ENCODE measurements around the gene ICAM5. TPM values are rescaled to one million over a fixed set of nuclear protein-coding genes. Genes with fewer than 3 reads are reported as not detected.
A peak's percentile ranks its signal among the peaks of the same experiment; 100 is the strongest.

Gene ICAM5
- total and polyA plus RNA-seq, 4 donors, result 1.4 to 3.7 (median 2.5) TPM

DNA sequence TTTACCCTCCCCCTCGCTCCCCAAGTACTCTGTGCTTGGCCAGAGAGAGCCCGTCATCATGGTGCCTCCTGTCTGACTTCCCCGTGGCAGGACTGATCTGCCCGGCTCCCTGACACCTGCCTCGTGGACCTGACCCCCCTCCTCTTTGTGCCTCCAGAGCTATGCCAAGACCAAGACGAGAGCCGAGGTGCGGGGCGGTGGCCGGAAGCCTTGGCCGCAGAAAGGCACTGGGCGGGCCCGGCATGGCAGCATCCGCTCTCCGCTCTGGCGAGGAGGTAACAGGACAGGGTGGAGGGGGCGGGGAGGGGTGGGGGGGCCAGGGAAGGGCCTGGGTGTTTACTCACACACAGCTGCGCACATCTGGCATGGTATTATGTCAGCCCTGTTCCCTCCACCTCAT, 33.2 kb upstream of the ICAM5 start:
- DNase-seq (ENCODE audit: low read depth in 4 of 6, low spot score in 6 of 6), result no peak
- Histone ChIP-seq H3K27ac (ENCODE audit: low read depth, low read length) (no peak overlapping the region), H3K4me1 (ENCODE audit: control insufficient read depth, insufficient read depth, low read length) (peaks cover 13% of the 10 kb centered on the region), H3K27me3 (ENCODE audit: control insufficient read depth, insufficient read depth, low read length) (no peaks in the 10 kb centered on the region), H3K4me3 (ENCODE audit: low read depth, low read length) (no peak overlapping the region), H3K36me3 (ENCODE audit: control insufficient read depth, insufficient read depth, low read length) (peaks cover 67% of the 10 kb centered on the region), H3K9me3 (ENCODE audit: control insufficient read depth, insufficient read depth, low read length) (no peaks in the 10 kb centered on the region)
- 93% methylated on average over 16 of the region's 18 CpGs for WGBS (ENCODE audit: insufficient coverage)

DNA sequence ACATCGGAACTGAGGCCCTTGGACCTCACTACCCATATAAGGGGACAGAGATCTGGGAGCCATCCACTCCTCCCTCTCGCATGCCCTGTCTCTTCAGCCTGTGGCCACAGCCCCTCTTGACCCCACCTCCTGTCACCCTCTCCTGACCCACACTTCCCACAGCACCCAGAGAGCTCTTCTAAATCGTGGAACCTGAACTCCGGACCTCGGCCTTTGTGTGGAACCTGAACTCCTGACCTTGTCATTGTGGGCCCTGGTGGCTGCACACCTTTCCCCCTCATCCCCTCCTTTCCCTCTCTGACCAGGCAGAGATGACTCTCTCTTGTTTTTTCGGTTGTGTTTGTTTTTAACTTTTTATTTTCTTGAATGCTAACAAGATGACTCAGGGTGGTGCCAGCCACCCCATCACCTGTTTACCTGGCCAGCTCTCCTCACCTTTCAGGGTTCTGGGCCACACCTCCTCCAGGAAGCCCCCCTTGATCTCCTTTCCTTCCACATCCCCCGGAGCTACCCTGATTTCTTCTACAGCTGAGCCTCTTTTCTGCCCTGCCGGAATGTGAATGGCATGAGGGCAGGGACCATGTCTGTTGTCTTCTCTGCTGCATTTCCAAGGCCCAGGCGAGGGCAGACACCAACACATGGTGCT, 32.7 kb upstream of the ICAM5 start:
- no peaks in the 10 kb centered on the region for H3K27me3 ChIP-seq (ENCODE audit: control insufficient read depth, insufficient read depth, low read length)
- 89% methylated on average over 8 of the region's 9 CpGs for WGBS (ENCODE audit: insufficient coverage)
- peaks cover 67% of the 10 kb centered on the region for H3K36me3 ChIP-seq (ENCODE audit: control insufficient read depth, insufficient read depth, low read length)
- H3K27ac ChIP-seq (ENCODE audit: low read depth, low read length), result no peak overlapping the region
- no peaks in the 10 kb centered on the region for H3K9me3 ChIP-seq (ENCODE audit: control insufficient read depth, insufficient read depth, low read length)
- no peak overlapping the region for H3K4me3 ChIP-seq (ENCODE audit: low read depth, low read length)
- no peak for DNase-seq (ENCODE audit: low read depth in 4 of 6, low spot score in 6 of 6)
- peaks cover 13% of the 10 kb centered on the region for H3K4me1 ChIP-seq (ENCODE audit: control insufficient read depth, insufficient read depth, low read length)

DNA sequence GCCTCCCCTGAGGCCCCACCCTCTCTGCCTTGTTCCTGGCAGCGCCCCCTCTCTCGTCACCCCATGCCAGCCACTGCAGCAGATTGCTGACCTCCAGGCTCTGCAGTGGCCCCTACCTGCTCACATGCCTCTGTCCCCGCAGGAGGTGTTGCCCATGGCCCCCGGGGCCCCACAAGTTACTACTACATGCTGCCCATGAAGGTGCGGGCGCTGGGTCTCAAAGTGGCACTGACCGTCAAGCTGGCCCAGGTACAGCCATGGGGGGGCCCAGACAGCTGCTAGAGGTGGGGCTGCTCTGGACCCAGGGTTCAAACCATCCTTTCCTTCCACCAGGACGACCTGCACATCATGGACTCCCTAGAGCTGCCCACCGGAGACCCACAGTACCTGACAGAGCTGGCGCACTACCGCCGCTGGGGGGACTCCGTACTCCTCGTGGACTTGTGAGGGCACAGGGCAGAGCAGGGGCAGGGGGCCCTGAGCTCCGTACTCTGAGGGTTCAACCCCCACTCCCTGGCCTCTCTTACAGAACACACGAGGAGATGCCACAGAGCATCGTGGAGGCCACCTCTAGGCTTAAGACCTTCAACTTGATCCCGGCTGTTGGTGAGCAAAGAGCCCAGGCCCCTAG, 31.6 kb upstream of the ICAM5 start:
- Histone ChIP-seq H3K9me3 (ENCODE audit: control insufficient read depth, insufficient read depth, low read length) (no peaks in the 10 kb centered on the region), H3K27ac (ENCODE audit: low read depth, low read length) (no peak overlapping the region), H3K4me1 (ENCODE audit: control insufficient read depth, insufficient read depth, low read length) (peaks cover 3% of the 10 kb centered on the region), H3K4me3 (ENCODE audit: low read depth, low read length) (no peak overlapping the region), H3K27me3 (ENCODE audit: control insufficient read depth, insufficient read depth, low read length) (no peaks in the 10 kb centered on the region), H3K36me3 (ENCODE audit: control insufficient read depth, insufficient read depth, low read length) (peaks cover 67% of the 10 kb centered on the region)
- WGBS (ENCODE audit: insufficient coverage), result 96% methylated on average over 18 of the region's 18 CpGs
- no peak for DNase-seq (ENCODE audit: low read depth in 4 of 6, low spot score in 6 of 6)

DNA sequence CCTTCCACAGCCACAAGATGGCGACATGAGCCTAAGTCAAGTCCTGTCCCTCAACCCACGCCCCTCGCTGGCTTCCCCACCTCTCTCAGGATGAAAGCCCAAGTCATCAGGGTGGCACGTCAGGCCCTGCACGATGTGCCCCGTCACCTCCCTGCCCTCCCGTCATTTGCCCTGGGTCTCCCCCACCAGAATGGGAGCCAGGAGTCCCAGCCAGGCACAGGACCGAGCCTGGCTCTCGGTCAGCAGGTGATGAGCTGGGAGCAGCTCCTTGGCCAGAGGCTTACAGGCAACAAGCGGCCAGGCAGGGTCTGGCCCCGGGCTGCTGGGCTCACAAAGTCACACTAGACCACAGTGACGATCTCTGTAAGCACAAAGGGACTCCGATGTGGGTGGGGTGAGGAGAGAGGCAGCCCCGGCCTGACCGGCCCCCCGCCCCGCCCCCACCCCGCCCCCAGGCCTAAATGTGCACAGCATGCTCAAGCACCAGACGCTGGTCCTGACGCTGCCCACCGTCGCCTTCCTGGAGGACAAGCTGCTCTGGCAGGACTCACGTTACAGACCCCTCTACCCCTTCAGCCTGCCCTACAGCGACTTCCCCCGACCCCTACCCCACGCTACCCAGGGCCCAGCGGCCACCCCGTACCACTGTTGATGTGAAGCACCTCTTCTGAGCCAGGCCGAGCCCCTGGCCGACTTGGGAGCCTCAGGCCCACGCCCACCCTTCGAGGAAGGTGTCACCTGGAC, 30.4 kb upstream of the ICAM5 start:
- H3K4me1 ChIP-seq (ENCODE audit: control insufficient read depth, insufficient read depth, low read length), result peaks cover 3% of the 10 kb centered on the region
- H3K9me3 ChIP-seq (ENCODE audit: control insufficient read depth, insufficient read depth, low read length), result no peaks in the 10 kb centered on the region
- H3K4me3 ChIP-seq (ENCODE audit: low read depth, low read length), result no peak overlapping the region
- peak in 5 of 6 donors; percentile 73 to 96 (median 73) for DNase-seq (ENCODE audit: low read depth in 4 of 6, low spot score in 6 of 6)
- H3K36me3 ChIP-seq (ENCODE audit: control insufficient read depth, insufficient read depth, low read length), result peaks cover 59% of the 10 kb centered on the region
- 48% methylated on average over 26 of the region's 32 CpGs for WGBS (ENCODE audit: insufficient coverage)
- no peak overlapping the region for H3K27ac ChIP-seq (ENCODE audit: low read depth, low read length)
- no peaks in the 10 kb centered on the region for H3K27me3 ChIP-seq (ENCODE audit: control insufficient read depth, insufficient read depth, low read length)

DNA sequence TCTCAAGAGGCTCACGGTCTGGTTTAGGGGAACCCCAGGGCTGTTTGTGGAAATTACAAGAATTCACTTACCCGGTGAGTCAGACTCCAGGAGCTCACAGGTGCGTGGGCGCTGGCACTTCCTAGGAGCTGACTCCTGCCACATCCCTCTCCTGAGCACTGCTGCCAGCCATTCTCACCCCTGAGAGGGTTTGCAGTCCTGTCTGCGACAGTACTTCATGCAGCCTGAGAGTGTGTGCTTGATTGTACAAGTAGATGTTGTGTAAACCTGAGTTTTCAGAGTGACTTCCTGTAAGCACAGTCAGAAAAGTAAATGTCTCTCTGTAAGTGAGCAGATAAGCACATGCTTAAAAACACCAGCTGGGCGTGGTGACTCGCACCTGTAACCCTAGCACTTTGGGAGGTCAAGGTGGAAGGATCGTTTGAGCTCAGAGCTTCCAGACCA, 29.6 kb upstream of the ICAM5 start:
- H3K27ac ChIP-seq (ENCODE audit: low read depth, low read length), result no peak overlapping the region
- peaks cover 50% of the 10 kb centered on the region for H3K36me3 ChIP-seq (ENCODE audit: control insufficient read depth, insufficient read depth, low read length)
- no peak for DNase-seq (ENCODE audit: low read depth in 4 of 6, low spot score in 6 of 6)
- peaks cover 3% of the 10 kb centered on the region for H3K4me1 ChIP-seq (ENCODE audit: control insufficient read depth, insufficient read depth, low read length)
- no peaks in the 10 kb centered on the region for H3K27me3 ChIP-seq (ENCODE audit: control insufficient read depth, insufficient read depth, low read length)
- no peaks in the 10 kb centered on the region for H3K9me3 ChIP-seq (ENCODE audit: control insufficient read depth, insufficient read depth, low read length)
- H3K4me3 ChIP-seq (ENCODE audit: low read depth, low read length), result no peak overlapping the region
- WGBS (ENCODE audit: insufficient coverage), result 97% methylated on average over 6 of the region's 8 CpGs

DNA sequence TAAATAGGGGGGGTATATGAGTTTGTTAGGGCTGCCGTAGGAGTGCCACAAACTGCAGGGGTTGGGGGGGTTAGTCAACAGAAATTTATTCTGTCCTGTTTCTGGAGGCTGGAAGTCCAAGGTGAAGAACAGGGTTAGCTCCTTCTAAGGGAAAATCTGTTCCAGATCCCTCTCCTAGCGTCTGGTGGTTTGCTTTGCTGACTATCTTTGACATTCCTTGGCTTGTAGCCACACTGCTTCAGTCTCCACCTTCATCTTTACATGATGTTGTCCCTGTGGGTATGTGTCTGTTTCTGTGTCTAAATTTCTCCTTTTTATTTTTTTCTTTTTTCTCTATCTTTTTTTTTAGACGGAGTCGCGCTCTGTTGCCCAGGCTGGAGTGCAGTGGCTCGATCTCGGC, 27.0 kb upstream of the ICAM5 start:
- peaks cover 24% of the 10 kb centered on the region for H3K36me3 ChIP-seq (ENCODE audit: control insufficient read depth, insufficient read depth, low read length)
- WGBS (ENCODE audit: insufficient coverage), result 95% methylated on average over 4 of the region's 7 CpGs
- no peaks in the 10 kb centered on the region for H3K27me3 ChIP-seq (ENCODE audit: control insufficient read depth, insufficient read depth, low read length)
- H3K27ac ChIP-seq (ENCODE audit: low read depth, low read length), result no peak overlapping the region
- DNase-seq (ENCODE audit: low read depth in 4 of 6, low spot score in 6 of 6), result no peak
- no peak overlapping the region for H3K4me3 ChIP-seq (ENCODE audit: low read depth, low read length)
- peaks cover 3% of the 10 kb centered on the region for H3K4me1 ChIP-seq (ENCODE audit: control insufficient read depth, insufficient read depth, low read length)
- H3K9me3 ChIP-seq (ENCODE audit: control insufficient read depth, insufficient read depth, low read length), result no peaks in the 10 kb centered on the region

DNA sequence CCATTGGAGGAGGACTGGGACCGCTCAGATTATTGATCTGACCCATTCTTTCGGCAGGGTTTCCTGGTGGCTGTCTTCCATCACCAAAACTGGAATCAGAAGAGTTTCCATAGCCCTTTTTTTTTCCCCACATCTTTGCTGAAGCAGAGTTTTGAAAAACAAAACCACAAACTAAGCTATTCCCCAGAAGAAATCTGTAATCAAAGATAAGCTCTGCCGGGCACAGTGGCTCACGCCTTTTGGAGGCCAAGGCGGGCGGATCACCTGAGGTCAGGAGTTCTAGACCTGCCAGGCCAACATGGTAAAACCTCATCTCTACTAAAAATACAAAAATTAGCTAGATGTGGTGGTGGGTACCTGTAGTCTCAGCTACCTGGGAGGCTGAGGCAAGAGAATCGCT, 23.0 kb upstream of the ICAM5 start:
- Histone ChIP-seq H3K27me3 (ENCODE audit: control insufficient read depth, insufficient read depth, low read length) (peaks cover 36% of the 10 kb centered on the region), H3K4me3 (ENCODE audit: low read depth, low read length) (no peak overlapping the region), H3K36me3 (ENCODE audit: control insufficient read depth, insufficient read depth, low read length) (no peaks in the 10 kb centered on the region), H3K27ac (ENCODE audit: low read depth, low read length) (no peak overlapping the region), H3K9me3 (ENCODE audit: control insufficient read depth, insufficient read depth, low read length) (no peaks in the 10 kb centered on the region), H3K4me1 (ENCODE audit: control insufficient read depth, insufficient read depth, low read length) (peaks cover 20% of the 10 kb centered on the region)
- DNase-seq (ENCODE audit: low read depth in 4 of 6, low spot score in 6 of 6), result no peak
- WGBS (ENCODE audit: insufficient coverage), result 88% methylated on average over 2 of the region's 7 CpGs

DNA sequence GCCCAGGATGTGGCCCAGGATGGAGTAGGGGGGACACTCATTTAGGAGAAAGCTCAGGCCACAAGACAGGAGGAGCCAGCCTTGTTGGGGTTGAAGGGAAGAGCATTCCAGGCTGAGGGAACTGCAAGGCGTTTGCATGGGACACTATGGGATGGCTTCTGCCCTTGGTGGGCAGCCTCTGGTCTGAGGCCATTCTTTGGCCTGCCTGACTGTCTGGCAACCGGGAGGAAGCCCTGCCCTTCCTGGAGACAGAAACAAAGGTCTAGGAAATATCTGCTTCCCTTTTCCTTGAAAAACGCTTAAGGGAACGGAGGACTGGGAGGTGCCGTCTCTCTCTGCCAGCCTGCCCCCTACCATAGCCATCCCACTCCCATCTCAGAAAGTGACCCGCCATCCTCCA, 21.7 kb upstream of the ICAM5 start:
- peaks cover 20% of the 10 kb centered on the region for H3K4me1 ChIP-seq (ENCODE audit: control insufficient read depth, insufficient read depth, low read length)
- H3K27ac ChIP-seq (ENCODE audit: low read depth, low read length), result peak overlapping the region; percentile 25
- 81% methylated on average over 6 of the region's 6 CpGs for WGBS (ENCODE audit: insufficient coverage)
- peaks cover 47% of the 10 kb centered on the region for H3K27me3 ChIP-seq (ENCODE audit: control insufficient read depth, insufficient read depth, low read length)
- no peaks in the 10 kb centered on the region for H3K36me3 ChIP-seq (ENCODE audit: control insufficient read depth, insufficient read depth, low read length)
- DNase-seq (ENCODE audit: low read depth in 4 of 6, low spot score in 6 of 6), result no peak
- H3K9me3 ChIP-seq (ENCODE audit: control insufficient read depth, insufficient read depth, low read length), result no peaks in the 10 kb centered on the region
- no peak overlapping the region for H3K4me3 ChIP-seq (ENCODE audit: low read depth, low read length)

DNA sequence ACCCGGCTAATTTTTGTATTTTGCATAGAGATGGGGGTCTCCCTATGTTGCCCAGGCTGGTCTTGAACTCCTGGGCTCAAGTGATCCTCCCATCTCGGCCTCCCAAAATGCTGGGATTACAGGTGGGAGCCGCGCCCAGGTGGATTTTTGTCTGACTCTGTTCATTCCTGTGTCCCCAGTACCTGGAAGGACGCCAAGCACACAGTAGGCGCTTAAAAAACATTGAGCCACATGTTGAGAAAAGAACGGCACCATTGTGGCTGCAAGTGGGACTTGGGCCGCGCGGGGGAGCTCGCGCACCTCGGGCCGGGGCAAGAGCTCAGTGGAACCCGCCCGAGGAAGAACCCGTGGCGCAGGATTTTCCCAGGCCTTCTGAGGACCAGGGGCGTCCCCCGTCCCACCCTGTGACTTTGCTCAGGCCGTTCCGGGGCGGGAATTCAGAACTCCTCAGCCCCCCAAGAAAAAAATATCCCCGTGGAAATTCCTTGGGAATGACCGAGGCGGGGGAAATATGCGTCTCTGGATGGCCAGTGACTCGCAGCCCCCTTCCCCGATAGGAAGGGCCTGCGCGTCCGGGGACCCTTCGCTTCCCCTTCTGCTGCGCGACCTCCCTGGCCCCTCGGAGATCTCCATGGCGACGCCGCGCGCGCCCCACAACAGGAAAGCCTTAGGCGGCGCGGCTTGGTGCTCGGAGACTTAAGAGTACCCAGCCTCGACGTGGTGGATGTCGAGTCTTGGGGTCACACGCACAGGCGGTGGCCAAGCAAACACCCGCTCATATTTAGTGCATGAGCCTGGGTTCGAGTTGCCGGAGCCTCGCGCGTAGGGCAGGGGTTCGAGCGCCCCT, 20.2 kb upstream of the ICAM5 start:
- Histone ChIP-seq H3K27ac (ENCODE audit: low read depth, low read length) (peak overlapping the region; percentile 52), H3K4me3 (ENCODE audit: low read depth, low read length) (peak overlapping the region; percentile 38), H3K36me3 (ENCODE audit: control insufficient read depth, insufficient read depth, low read length) (no peaks in the 10 kb centered on the region), H3K27me3 (ENCODE audit: control insufficient read depth, insufficient read depth, low read length) (peaks cover 47% of the 10 kb centered on the region), H3K4me1 (ENCODE audit: control insufficient read depth, insufficient read depth, low read length) (peaks cover 20% of the 10 kb centered on the region), H3K9me3 (ENCODE audit: control insufficient read depth, insufficient read depth, low read length) (no peaks in the 10 kb centered on the region)
- 4% methylated on average over 59 of the region's 59 CpGs for WGBS (ENCODE audit: insufficient coverage)
- DNase-seq (ENCODE audit: low read depth in 4 of 6, low spot score in 6 of 6), result peak in 2 of 6 donors; percentile 63 to 80

Measured in spinal cord (tissue), 10 donors.